Natural killer cell (primary cell): ENCODE data around the gene CASTOR1. TPM values are rescaled to one million over a fixed set of nuclear protein-coding genes. Genes with fewer than 3 reads are reported as not detected.

Experiments
- ATAC-seq, 3 donors: fragments of 150-1000 bp in 2 of 3; fragments of 200-7000 bp in 1 of 3; cut with Tn5 transposase; 1 replicate in 1 of 3; 2 replicates in 2 of 3; pipeline ENCODE4 v1.10.0; 2021; ENCODE audit warnings: mild to moderate bottlenecking in 2 of 3, moderate library complexity in 2 of 3
- DNase-seq, 2 donors: peaks; one replicate each; pipeline versions ENCODE4 v3.0.0 to v3.0.0-alpha.2; 2013 to 2021; ENCODE audit warnings: mixed read lengths in 1 of 2
- H3K27ac ChIP-seq: one replicate; pipeline ENCODE4 v1.5.1; 2013; ENCODE audit warnings: mild to moderate bottlenecking, low read length
- H3K27me3 ChIP-seq: one replicate; pipeline ENCODE4 v1.6.1; 2013; ENCODE audit warnings: low read length; ENCODE audit not compliant: control insufficient read depth, insufficient read depth
- H3K36me3 ChIP-seq: one replicate; pipeline ENCODE4 v1.6.1; 2013; ENCODE audit warnings: low read length; ENCODE audit not compliant: control insufficient read depth, insufficient read depth
- H3K4me1 ChIP-seq: one replicate; pipeline ENCODE4 v1.6.1; 2013; ENCODE audit warnings: low read length; ENCODE audit not compliant: control insufficient read depth, insufficient read depth
- H3K4me3 ChIP-seq: one replicate; pipeline ENCODE4 v1.5.1; 2013; ENCODE audit warnings: low read length
- H3K9me3 ChIP-seq: one replicate; pipeline ENCODE4 v1.6.1; 2013; ENCODE audit warnings: low read length; ENCODE audit not compliant: control insufficient read depth, insufficient read depth
- H3K27ac Mint-ChIP-seq, 2 donors: one replicate each; pipeline ENCODE4 v1.8.0; 2022; ENCODE audit warnings: mild to moderate bottlenecking in 2 of 2, mixed read lengths in 2 of 2, moderate library complexity in 1 of 2
- H3K27me3 Mint-ChIP-seq, 2 donors: one replicate each; pipeline ENCODE4 v1.8.0; 2022; ENCODE audit warnings: low read depth in 2 of 2, mixed read lengths in 2 of 2
- H3K36me3 Mint-ChIP-seq: one replicate; pipeline ENCODE4 v1.8.0; 2022; ENCODE audit warnings: mixed read lengths
- H3K4me1 Mint-ChIP-seq, 2 donors: one replicate each; pipeline ENCODE4 v1.8.0; 2022; ENCODE audit warnings: mixed read lengths in 2 of 2
- H3K4me3 Mint-ChIP-seq: one replicate; pipeline ENCODE4 v1.8.0; 2022; ENCODE audit warnings: mild to moderate bottlenecking, moderate library complexity, mixed read lengths
- H3K9me3 Mint-ChIP-seq, 2 donors: one replicate each; pipeline ENCODE4 v1.8.0; 2022; ENCODE audit warnings: mixed read lengths in 2 of 2
- WGBS: methylation state at CpG from one replicate; pipeline ENCODE4 v1.1.7; 2013; ENCODE audit warnings: missing lambda C conversion rate; ENCODE audit not compliant: insufficient coverage; 5-methylcytosine and 5-hydroxymethylcytosine counted together
- intact Hi-C: fragments of 100-400 bp; cut with micrococcal nuclease; formaldehyde crosslinking; loops from one replicate; pipeline ENCODE4 v1.14.2; 2022
- total RNA-seq, 4 donors: library from RNA; stranded (reverse); fragments of 120-200 nt in 1 of 4; gene quantifications; one replicate each; pipeline versions ENCODE4 v1.2.3 to v1.2.4, GENCODE V29; 2013 to 2022
- TF ChIP-seq, protein P1 (sequence below): fragments of 200-600 bp; IDR thresholded peaks from one replicate; pipeline ENCODE4 v1.8.0; 2022; ENCODE audit warnings: antibody characterized with exemption

CASTOR1 gene
- total RNA-seq, 3 donors from 2014 or later (not counting 1 experiment from before 2014, with no cell fraction given) = 7.0 to 11.9 (median 8.8) TPM

DNA sequence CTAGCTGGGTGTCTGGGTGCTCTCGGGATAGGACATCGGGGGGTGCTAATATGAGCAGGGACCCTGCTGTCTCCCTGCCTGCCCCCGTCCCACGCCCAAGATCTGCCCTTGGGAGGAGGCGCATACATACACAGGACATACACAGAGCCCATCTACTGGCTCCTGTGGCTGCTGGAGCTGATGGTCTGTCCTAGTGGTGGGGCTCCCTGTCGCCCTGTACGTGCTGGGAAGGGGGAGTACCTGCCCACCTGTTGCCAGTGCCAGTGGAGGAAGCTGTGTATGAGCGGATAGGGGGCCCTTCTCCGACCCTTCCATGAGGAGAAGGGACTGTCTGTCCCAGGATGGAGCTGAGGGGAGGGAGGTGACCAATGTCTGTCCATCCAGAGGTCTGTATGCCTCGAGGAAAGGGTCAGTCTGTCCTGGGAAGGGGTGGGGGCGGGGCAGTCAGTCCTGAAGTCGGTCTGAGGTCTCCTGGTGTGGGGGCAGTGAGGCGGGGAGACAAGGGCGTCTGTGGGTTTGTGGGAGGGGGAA is 36.5 kb upstream of the CASTOR1 start:
- H3K4me3 Mint-ChIP-seq = peak overlapping the region; percentile 88
- no peaks in the 10 kb centered on the region for H3K9me3 Mint-ChIP-seq
- ATAC-seq (no peak), DNase-seq (peak in 1 of 2 donors; percentile 30)
- H3K36me3 Mint-ChIP-seq = no peaks in the 10 kb centered on the region
- H3K4me1 Mint-ChIP-seq = peaks cover 42 to 57% of the 10 kb centered on the region in 2 donors
- Histone ChIP-seq H3K9me3 (no peaks in the 10 kb centered on the region), H3K36me3 (peaks cover 7% of the 10 kb centered on the region), H3K4me1 (peaks cover 52% of the 10 kb centered on the region), H3K4me3 (peak overlapping the region; percentile 51), H3K27me3 (no peaks in the 10 kb centered on the region), H3K27ac (no peak overlapping the region)
- H3K27me3 Mint-ChIP-seq = no peaks in the 10 kb centered on the region
- 45% methylated on average over 14 of the region's 14 CpGs for WGBS
- H3K27ac Mint-ChIP-seq = peak overlapping the region; percentile 82 to 84
- TF ChIP-seq, protein P1, sequence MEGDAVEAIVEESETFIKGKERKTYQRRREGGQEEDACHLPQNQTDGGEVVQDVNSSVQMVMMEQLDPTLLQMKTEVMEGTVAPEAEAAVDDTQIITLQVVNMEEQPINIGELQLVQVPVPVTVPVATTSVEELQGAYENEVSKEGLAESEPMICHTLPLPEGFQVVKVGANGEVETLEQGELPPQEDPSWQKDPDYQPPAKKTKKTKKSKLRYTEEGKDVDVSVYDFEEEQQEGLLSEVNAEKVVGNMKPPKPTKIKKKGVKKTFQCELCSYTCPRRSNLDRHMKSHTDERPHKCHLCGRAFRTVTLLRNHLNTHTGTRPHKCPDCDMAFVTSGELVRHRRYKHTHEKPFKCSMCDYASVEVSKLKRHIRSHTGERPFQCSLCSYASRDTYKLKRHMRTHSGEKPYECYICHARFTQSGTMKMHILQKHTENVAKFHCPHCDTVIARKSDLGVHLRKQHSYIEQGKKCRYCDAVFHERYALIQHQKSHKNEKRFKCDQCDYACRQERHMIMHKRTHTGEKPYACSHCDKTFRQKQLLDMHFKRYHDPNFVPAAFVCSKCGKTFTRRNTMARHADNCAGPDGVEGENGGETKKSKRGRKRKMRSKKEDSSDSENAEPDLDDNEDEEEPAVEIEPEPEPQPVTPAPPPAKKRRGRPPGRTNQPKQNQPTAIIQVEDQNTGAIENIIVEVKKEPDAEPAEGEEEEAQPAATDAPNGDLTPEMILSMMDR = no peak
- intact Hi-C loops = loop anchor here (2.0 kb wide), 1 partner anchor 37 kb away; the partner anchor contains the start of gene CASTOR1

DNA sequence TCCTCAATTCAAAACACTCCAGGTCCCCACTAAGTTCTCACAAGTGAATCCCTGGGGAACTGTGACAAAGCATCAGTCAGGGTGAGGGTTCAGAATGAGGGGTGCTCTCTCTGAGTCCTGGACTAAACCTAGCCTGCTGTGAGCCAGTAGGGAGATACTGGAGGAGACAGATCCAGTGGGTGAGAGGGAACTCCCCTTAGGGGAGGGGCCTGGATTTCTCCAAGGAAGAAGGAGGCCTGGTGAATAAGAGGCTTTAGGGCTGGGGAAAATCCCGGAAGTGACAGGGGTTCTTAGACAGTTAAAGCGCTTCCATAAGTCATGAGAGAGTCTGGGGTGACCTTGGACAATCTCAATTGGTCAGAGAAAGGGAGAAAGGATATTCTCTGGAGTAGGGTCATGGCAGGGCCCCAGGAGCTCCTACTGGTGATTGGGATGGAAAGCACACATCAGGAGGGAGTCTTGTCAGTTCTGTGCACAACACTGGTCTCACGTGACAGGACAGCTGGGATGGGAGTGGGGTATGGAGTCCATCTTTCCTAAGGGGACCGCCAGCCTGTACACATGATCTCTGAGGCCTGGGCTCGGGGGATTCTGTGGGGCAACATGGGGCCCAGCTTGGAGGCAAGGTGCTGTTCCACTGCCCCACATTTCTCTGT is 35.9 kb upstream of the CASTOR1 start:
- H3K4me3 ChIP-seq = peak overlapping the region; percentile 51
- intact Hi-C loops = no loop called here
- H3K4me3 Mint-ChIP-seq = peak overlapping the region; percentile 88
- WGBS = 79% methylated on average over 5 of the region's 5 CpGs
- DNase-seq (peak in 1 of 2 donors; percentile 29), ATAC-seq (no peak)
- no peaks in the 10 kb centered on the region for H3K27me3 Mint-ChIP-seq
- peaks cover 48 to 63% of the 10 kb centered on the region in 2 donors for H3K4me1 Mint-ChIP-seq
- H3K27me3 ChIP-seq = no peaks in the 10 kb centered on the region
- H3K36me3 Mint-ChIP-seq = no peaks in the 10 kb centered on the region
- peaks cover 8% of the 10 kb centered on the region for H3K36me3 ChIP-seq
- no peaks in the 10 kb centered on the region for H3K9me3 ChIP-seq
- H3K27ac ChIP-seq = peak overlapping the region; percentile 10
- H3K9me3 Mint-ChIP-seq = no peaks in the 10 kb centered on the region
- H3K27ac Mint-ChIP-seq = peak overlapping the region; percentile 82 to 84
- peaks cover 56% of the 10 kb centered on the region for H3K4me1 ChIP-seq
- TF ChIP-seq, protein P1 = no peak

DNA sequence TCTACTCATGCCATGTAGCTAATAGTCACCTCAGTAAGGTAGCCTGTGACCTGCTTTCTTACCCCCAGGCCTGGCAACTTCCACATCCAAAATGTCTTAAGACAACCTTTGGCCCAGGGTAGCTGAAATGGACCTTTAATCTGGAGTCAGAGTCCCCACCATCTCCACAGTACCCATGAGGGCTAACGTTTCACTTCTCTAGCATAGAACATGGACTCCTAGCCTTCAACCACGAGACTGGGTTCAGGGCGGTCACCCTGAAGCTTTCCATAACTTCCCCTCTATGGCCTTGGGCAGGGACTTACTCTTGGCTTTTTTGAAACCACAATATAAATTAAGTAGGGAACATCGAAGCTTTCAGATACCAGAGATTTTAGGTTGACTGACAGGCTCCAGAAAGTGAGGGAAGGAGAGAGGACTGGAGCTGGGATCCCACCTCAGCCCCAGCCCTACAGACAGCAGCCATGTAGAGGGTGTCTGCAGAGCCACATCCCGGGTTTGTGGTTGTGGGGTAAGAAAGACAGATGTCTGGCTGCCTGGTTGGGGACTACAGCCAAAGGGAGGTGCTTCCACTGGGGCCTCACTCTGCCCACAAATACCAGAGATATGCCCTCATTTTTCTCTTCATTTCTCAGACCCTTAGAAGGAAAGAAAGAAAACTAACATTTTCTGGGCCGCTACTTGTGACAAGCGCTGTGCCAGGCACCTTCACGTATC is 34.9 kb upstream of the CASTOR1 start:
- no peaks in the 10 kb centered on the region for H3K36me3 Mint-ChIP-seq
- peaks cover 66% of the 10 kb centered on the region for H3K4me1 ChIP-seq
- peak overlapping the region; percentile 82 to 84 for H3K27ac Mint-ChIP-seq
- peak; percentile 28 to 67 for DNase-seq
- H3K27me3 ChIP-seq = no peaks in the 10 kb centered on the region
- H3K4me3 Mint-ChIP-seq = peak overlapping the region; percentile 88
- no peaks in the 10 kb centered on the region for H3K27me3 Mint-ChIP-seq
- peaks cover 56 to 74% of the 10 kb centered on the region in 2 donors for H3K4me1 Mint-ChIP-seq
- peaks cover 18% of the 10 kb centered on the region for H3K36me3 ChIP-seq
- peak in 1 of 3 donors; percentile 37 for ATAC-seq
- intact Hi-C loops = no loop called here
- 44% methylated on average over 3 of the region's 8 CpGs for WGBS
- H3K27ac ChIP-seq = peak overlapping the region; percentile 10
- no peak overlapping the region for H3K4me3 ChIP-seq
- H3K9me3 ChIP-seq = no peaks in the 10 kb centered on the region
- TF ChIP-seq, protein P1 = no peak
- no peaks in the 10 kb centered on the region for H3K9me3 Mint-ChIP-seq
